Mesothelial cell of epicardium (in vitro differentiated cells): ENCODE results near the gene ZNF480. TPM values are rescaled to one million over a fixed set of nuclear protein-coding genes. Genes with fewer than 3 reads are reported as not detected.
"Not testable (repeated sequence)": the region's sequence is repeated elsewhere in the genome, so short reads cannot be mapped to it uniquely, and the experiment has no call there.

Experiments
- DNase-seq, 2 experiments: peaks; one replicate each; pipeline ENCODE4 v3.0.0; 2021; ENCODE audit warnings: low spot score in 2 of 2; ENCODE audit not compliant: unreplicated experiment in 2 of 2
- H3K27ac Mint-ChIP-seq: 2 replicates; pipeline ENCODE4 v1.8.0; 2021; ENCODE audit warnings: mixed read lengths
- H3K27me3 Mint-ChIP-seq: 2 replicates; pipeline ENCODE4 v1.8.0; 2021; ENCODE audit warnings: low read depth, mixed read lengths
- H3K36me3 Mint-ChIP-seq: 2 replicates; pipeline ENCODE4 v1.8.0; 2021; ENCODE audit warnings: mixed read lengths
- H3K4me1 Mint-ChIP-seq: 2 replicates; pipeline ENCODE4 v1.8.0; 2021; ENCODE audit warnings: mixed read lengths
- H3K4me3 Mint-ChIP-seq: 2 replicates; pipeline ENCODE4 v1.8.0; 2021; ENCODE audit warnings: mild to moderate bottlenecking, moderate library complexity, mixed read lengths
- H3K9me3 Mint-ChIP-seq: 2 replicates; pipeline ENCODE4 v1.8.0; 2021; ENCODE audit warnings: mixed read lengths
- total RNA-seq: library from RNA; stranded (reverse); gene quantifications from 3 replicates; pipeline ENCODE4 v1.2.1, GENCODE V29; 2021
- TF ChIP-seq, protein P1 (sequence below): fragments of 200-600 bp; sonication (generic); IDR thresholded peaks from one replicate; pipeline ENCODE4 v1.5.0; 2021; ENCODE audit warnings: antibody characterized with exemption; ENCODE audit not compliant: unreplicated experiment

ZNF480 gene
- total RNA-seq, 1 donor from 2014 or later = 18.0 TPM

GRCh38 chr19:52322429-52322828 is 25.5 kb downstream of the ZNF480 start:
- no peak overlapping the region for H3K4me3 Mint-ChIP-seq
- H3K36me3 Mint-ChIP-seq = peaks cover 87% of the 10 kb centered on the region
- TF ChIP-seq, protein P1, sequence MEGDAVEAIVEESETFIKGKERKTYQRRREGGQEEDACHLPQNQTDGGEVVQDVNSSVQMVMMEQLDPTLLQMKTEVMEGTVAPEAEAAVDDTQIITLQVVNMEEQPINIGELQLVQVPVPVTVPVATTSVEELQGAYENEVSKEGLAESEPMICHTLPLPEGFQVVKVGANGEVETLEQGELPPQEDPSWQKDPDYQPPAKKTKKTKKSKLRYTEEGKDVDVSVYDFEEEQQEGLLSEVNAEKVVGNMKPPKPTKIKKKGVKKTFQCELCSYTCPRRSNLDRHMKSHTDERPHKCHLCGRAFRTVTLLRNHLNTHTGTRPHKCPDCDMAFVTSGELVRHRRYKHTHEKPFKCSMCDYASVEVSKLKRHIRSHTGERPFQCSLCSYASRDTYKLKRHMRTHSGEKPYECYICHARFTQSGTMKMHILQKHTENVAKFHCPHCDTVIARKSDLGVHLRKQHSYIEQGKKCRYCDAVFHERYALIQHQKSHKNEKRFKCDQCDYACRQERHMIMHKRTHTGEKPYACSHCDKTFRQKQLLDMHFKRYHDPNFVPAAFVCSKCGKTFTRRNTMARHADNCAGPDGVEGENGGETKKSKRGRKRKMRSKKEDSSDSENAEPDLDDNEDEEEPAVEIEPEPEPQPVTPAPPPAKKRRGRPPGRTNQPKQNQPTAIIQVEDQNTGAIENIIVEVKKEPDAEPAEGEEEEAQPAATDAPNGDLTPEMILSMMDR = no peak
- DNase-seq = no peak
- H3K27ac Mint-ChIP-seq = no peak overlapping the region
- no peaks in the 10 kb centered on the region for H3K4me1 Mint-ChIP-seq
- H3K27me3 Mint-ChIP-seq = no peaks in the 10 kb centered on the region
- H3K9me3 Mint-ChIP-seq = peaks cover 85% of the 10 kb centered on the region

- no peak overlapping the region for H3K4me3 Mint-ChIP-seq
Measured at GRCh38 chr19:52331757-52332156, 34.8 kb downstream of the ZNF480 start.

DNA sequence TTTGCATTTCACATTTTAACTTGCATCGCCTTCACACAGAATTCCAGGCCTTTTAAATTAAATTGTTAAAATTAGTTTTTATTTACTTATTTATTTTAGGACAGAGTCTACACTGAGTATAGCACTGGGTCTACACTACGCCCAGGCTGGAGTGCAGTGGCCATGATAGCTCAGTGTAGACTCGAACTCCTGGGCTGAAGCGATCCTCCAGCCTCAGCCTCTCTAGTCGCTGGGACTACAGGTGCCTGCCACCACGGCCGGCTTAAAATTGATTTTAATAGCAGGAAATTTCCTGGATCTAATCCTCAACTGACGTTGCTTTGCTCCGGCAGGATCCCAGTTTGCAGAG is 38.8 kb downstream of the ZNF480 start:
- Mint-ChIP-seq H3K9me3 (peaks cover 30% of the 10 kb centered on the region), H3K36me3 (peaks cover 27% of the 10 kb centered on the region), H3K4me3 (peak overlapping the region; percentile 94), H3K27me3 (no peaks in the 10 kb centered on the region), H3K4me1 (peaks cover 12% of the 10 kb centered on the region), H3K27ac (peak overlapping the region; percentile 98)
- no peak for DNase-seq
- TF ChIP-seq, protein P1 = no peak

More at GRCh38 chr19:52331757-52332156, 34.8 kb downstream of the ZNF480 start:
- DNase-seq = no peak
- Mint-ChIP-seq H3K9me3 (peaks cover 46% of the 10 kb centered on the region), H3K27me3 (no peaks in the 10 kb centered on the region), H3K4me1 (peaks cover 1% of the 10 kb centered on the region), H3K27ac (no peak overlapping the region), H3K36me3 (peaks cover 32% of the 10 kb centered on the region)
- TF ChIP-seq, protein P1 = no peak

GRCh38 chr19:52336117-52336790 is 39.3 kb downstream of the ZNF480 start, which contains the start of gene ZNF610:
Gene ZNF610 (plus strand): TSS chr19:52336243. CDS start chr19:52349173, 12,930 bp downstream.
- TF ChIP-seq, protein P1 = no peak
- peaks cover 27% of the 10 kb centered on the region for H3K36me3 Mint-ChIP-seq
- peaks cover 24% of the 10 kb centered on the region for H3K9me3 Mint-ChIP-seq
- peak; percentile 73 to 91 for DNase-seq
- H3K27me3 Mint-ChIP-seq = no peaks in the 10 kb centered on the region
- peaks cover 12% of the 10 kb centered on the region for H3K4me1 Mint-ChIP-seq
- peak within 1 kb of the TSS; percentile 98 for H3K27ac Mint-ChIP-seq
- peak within 1 kb of the TSS; percentile 94 for H3K4me3 Mint-ChIP-seq

DNA sequence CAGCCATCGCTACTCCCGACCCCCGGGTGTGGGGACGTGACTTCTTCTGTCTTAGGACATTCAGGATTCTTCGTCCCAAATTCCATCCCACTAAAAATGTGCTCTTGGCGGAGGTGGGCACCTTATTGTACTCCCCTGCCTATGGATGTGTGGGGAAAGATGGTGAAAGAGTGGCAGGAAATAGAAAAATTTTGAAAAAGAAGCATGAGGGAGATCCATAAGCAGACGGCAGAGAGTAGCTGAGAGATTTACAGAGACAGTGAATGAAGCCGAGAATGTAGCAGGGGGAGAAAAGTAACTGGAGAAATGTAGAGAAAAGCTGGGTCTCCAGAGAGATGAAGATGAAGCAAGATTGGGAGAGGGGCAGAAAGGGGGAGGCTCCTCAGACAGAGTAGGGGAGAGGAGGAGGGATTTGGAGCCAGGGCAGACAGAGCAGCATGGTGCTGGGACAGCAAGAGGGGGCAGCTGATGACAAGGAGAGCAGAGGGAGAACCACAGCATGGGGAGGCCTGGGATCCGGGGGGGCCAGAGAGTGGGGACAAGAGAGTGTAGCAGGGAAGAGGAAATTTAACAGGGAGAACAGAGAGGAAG is 39.9 kb downstream of the ZNF480 start:
- Mint-ChIP-seq H3K27me3 (no peaks in the 10 kb centered on the region), H3K27ac (peak overlapping the region; percentile 98), H3K4me1 (peaks cover 12% of the 10 kb centered on the region), H3K9me3 (peaks cover 18% of the 10 kb centered on the region), H3K4me3 (peak overlapping the region; percentile 94), H3K36me3 (peaks cover 21% of the 10 kb centered on the region)
- DNase-seq = no peak
- TF ChIP-seq, protein P1 = no peak

- Mint-ChIP-seq H3K27ac (peak overlapping the region; percentile 18), H3K4me1 (peaks cover 19% of the 10 kb centered on the region), H3K36me3 (peaks cover 11% of the 10 kb centered on the region)
- not testable (repeated sequence) for H3K4me3 Mint-ChIP-seq, DNase-seq, H3K9me3 Mint-ChIP-seq, H3K27me3 Mint-ChIP-seq
Measured at GRCh38 chr19:52339022-52339421, 42.1 kb downstream of the ZNF480 start.
